RCC 7860 (cell line): ENCODE data around the gene PPP4R1.
A peak's percentile ranks its signal among the peaks of the same experiment; 100 is the strongest.

Experiments used
- DNase-seq: peaks from one replicate; pipeline ENCODE4 v3.0.0-alpha.2; 2015; ENCODE audit warnings: low spot score
- FAIRE-seq: peaks from 2 replicates; lab custom pipeline; 2012; peaks lifted over from hg19 to GRCh38; lab: Jason Lieb, UNC

The PPP4R1 gene

GRCh38 chr18:9557250-9557943 lies 57.0 kb downstream of the PPP4R1 start:
- FAIRE-seq: no peak
- DNase-seq: no peak

GRCh38 chr18:9552616-9553015 lies 61.7 kb downstream of the PPP4R1 start:
- no peak for FAIRE-seq
- no peak for DNase-seq

GRCh38 chr18:9552191-9552590 lies 62.2 kb downstream of the PPP4R1 start:
- FAIRE-seq: no peak
- no peak for DNase-seq

GRCh38 chr18:9550429-9550828 lies 63.9 kb downstream of the PPP4R1 start:
- FAIRE-seq (no peak), DNase-seq (no peak)

GRCh38 chr18:9549405-9549804 lies 65.0 kb downstream of the PPP4R1 start:
- FAIRE-seq (no peak), DNase-seq (no peak)

- FAIRE-seq: no peak
- no peak for DNase-seq
These were observed 66.6 kb downstream of the PPP4R1 start for GRCh38 chr18:9547782-9548181.

- FAIRE-seq: no peak
- DNase-seq: no peak
These were observed 67.9 kb downstream of the PPP4R1 start for GRCh38 chr18:9546468-9546867.

GRCh38 chr18:9545029-9545428 lies 69.3 kb downstream of the PPP4R1 start:
- FAIRE-seq: no peak

GRCh38 chr18:9542924-9543323 lies 71.4 kb downstream of the PPP4R1 start:
- no peak for FAIRE-seq
- DNase-seq: no peak

More at GRCh38 chr18:9545029-9545428, 69.3 kb downstream of the PPP4R1 start:
- DNase-seq: no peak

- DNase-seq (no peak), FAIRE-seq (no peak)
These were observed 74.4 kb downstream of the PPP4R1 start for GRCh38 chr18:9539938-9540337.

GRCh38 chr18:9539283-9539682 lies 75.1 kb downstream of the PPP4R1 start:
- FAIRE-seq (no peak), DNase-seq (peak; percentile 15)

GRCh38 chr18:9537677-9538076 lies 76.7 kb downstream of the PPP4R1 start:
- FAIRE-seq: no peak
- DNase-seq: no peak

- FAIRE-seq: no peak
- no peak for DNase-seq
These were observed 77.8 kb downstream of the PPP4R1 start for GRCh38 chr18:9536354-9537152.

GRCh38 chr18:9535430-9535991 lies 78.8 kb downstream of the PPP4R1 start:
- FAIRE-seq (no peak), DNase-seq (no peak)

- DNase-seq (no peak), FAIRE-seq (no peak)
These were observed 79.5 kb downstream of the PPP4R1 start for GRCh38 chr18:9534844-9535243.

- FAIRE-seq (no peak), DNase-seq (no peak)
These were observed 82.5 kb downstream of the PPP4R1 start for GRCh38 chr18:9531791-9532410.

- DNase-seq: no peak
- no peak for FAIRE-seq
These were observed 83.9 kb downstream of the PPP4R1 start for GRCh38 chr18:9530226-9531009.

- DNase-seq: no peak
- FAIRE-seq: no peak
These were observed 87.9 kb downstream of the PPP4R1 start for GRCh38 chr18:9526458-9526857.

GRCh38 chr18:9522952-9523351 lies 91.4 kb downstream of the PPP4R1 start:
- no peak for DNase-seq
- no peak for FAIRE-seq

GRCh38 chr18:9521770-9522169 lies 92.6 kb downstream of the PPP4R1 start:
- FAIRE-seq: no peak

GRCh38 chr18:9520666-9521065 lies 93.7 kb downstream of the PPP4R1 start:
- FAIRE-seq: no peak
- no peak for DNase-seq

More at GRCh38 chr18:9521770-9522169, 92.6 kb downstream of the PPP4R1 start:
- DNase-seq: no peak
